HG03159 (cell line): ENCODE results near the gene CKM.
"Not testable (repeated sequence)": the region's sequence is repeated elsewhere in the genome, so short reads cannot be mapped to it uniquely, and the experiment has no call there.

ENCODE experiments used
- ATAC-seq: cut with Tn5 transposase; IDR thresholded peaks from one replicate; pipeline ENCODE4 v1.9.1; 2021; ENCODE audit warnings: mild to moderate bottlenecking, moderate library complexity; ENCODE audit not compliant: unreplicated experiment

Gene CKM

DNA sequence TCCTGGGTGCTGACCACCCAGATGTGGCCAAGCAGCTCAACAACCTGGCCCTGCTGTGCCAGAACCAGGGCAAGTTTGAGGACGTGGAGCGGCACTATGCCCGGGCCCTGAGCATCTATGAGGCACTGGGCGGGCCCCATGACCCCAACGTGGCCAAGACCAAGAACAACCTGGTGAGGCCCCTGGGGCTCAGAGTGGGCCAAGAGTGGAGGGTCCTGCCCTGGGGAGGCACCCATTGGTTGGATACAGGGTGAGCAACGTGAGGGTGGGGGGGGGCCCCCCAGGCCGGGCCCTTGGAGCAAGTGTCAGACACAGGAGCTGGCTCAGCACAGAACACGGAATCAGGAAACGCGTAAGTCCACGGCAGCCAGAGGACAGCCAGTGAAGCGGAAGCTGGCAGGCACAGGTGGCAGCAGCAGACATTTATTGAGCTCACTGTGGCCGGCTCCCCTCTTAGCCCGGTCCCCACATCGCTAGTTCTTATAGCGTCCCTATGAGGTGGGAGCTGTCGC is 26.8 kb upstream of the CKM start:
- ATAC-seq: no peak

- no peak for ATAC-seq
These were observed 26.4 kb upstream of the CKM start for GRCh38 chr19:45349126-45349415.

DNA sequence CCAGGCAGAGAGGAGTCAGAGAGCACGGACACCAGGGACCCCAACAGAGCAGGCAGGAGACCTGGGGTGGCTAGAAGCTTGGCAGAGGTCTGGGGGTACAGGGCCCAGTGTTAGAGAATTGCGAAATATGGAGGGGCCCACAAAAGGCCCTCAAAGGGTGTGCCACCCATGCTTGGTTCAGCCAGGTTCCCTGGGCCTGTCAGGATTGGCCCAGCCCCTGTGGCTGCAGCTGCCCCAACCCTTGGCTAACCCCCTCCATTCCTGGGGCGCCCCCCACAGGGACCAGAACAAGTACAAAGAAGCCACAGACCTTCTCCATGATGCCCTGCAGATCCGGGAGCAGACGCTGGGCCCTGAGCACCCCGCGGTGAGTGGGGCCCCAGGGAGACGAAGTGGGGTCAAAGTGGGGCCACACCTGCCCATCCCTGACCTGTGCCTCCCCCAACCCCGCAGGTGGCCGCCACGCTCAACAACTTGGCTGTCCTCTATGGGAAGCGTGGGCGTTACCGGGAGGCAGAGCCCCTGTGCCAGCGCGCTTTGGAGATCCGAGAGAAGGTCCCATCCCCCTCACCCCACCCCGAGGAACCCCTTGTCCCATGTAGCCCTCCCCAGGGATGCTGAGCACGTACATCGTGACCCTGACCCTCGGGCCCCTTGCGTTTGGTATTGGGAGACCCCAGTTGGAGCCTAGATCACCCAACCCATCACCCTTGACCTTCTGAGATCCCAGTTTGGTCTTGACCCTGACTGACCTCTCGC is 25.9 kb upstream of the CKM start:
- no peak for ATAC-seq

GRCh38 chr19:45347570-45348366 is 25.1 kb upstream of the CKM start:
- ATAC-seq: no peak

DNA sequence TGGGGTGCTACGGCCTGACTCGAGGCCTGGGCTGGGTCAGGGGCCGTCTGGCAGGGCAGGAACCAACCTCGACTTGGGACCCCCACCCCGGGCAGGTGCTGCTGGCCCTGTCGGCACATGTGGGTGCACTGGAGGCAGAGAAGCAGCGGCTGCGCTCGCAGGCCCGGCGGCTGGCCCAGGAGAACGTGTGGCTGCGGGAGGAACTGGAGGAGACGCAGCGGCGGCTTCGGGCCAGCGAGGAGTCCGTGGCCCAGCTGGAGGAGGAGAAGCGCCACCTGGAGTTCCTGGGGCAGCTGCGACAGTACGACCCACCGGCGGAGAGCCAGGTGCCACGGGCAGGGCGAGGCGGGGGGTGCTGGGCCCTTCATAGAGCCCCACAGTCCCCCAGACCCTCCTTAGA is 23.8 kb upstream of the CKM start:
- no peak for ATAC-seq

DNA sequence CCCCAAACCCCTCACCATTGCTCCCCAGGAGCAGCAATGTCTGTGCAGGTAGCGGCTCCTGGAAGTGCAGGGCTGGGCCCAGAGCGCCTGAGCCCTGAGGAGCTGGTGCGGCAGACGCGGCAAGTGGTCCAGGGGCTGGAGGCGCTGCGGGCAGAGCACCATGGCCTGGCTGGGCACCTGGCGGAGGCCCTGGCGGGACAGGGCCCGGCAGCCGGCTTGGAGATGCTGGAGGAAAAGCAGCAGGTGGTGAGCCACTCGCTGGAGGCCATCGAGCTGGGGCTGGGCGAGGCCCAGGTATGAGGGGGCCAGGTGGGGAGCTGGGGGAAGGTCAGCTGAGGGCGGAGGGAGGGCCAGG is 22.8 kb upstream of the CKM start:
- no peak for ATAC-seq

- no peak for ATAC-seq
These were observed 22.2 kb upstream of the CKM start for GRCh38 chr19:45344621-45345505.

- ATAC-seq: no peak
These were observed 20.2 kb upstream of the CKM start for GRCh38 chr19:45342911-45343310.

GRCh38 chr19:45340899-45341453 is 18.3 kb upstream of the CKM start:
- ATAC-seq: no peak

DNA sequence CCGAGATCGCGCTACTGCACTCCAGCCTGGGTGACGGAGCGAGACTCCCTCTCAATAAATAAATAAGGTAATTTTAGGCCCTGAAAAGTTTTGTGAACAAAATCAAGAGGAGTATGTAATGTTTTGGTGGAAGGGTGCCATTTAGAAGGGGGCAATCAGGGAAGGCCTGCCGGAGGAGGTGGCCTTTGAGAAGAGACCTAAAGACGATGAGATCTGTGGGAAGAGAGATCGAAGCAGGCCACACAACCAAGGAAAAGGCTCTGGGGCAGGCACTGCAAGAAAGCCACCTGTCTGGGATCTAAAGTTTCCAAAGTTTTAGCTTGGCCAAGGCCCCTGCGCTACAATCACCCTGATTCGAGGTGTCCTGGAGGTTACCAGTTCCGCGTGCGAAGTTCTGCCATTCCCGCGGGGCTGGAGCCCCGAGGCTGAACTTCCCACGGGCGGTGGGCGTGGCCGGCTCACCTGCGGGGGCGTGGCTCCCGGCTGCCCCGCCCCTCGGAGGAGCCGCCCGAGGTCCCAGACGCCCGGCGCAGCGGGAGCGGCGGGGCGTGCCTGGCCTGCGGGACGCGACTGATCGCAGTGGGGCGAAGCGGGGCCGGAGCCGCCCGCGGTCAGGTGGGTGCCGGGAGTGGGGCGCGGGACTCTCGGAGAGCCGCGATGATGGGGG is 17.7 kb upstream of the CKM start, which contains the start of gene KLC3:
KLC3 (plus strand) TSS at position 519 of the 667 bp plus-strand sequence. CDS start 4,792 bp downstream, outside the sequence.
- ATAC-seq: no peak

- no peak for ATAC-seq
These were observed 17.0 kb upstream of the CKM start for GRCh38 chr19:45339629-45340028.

GRCh38 chr19:45336696-45337251 is 14.1 kb upstream of the CKM start:
- ATAC-seq: no peak

- not testable (repeated sequence) for ATAC-seq
These were observed 12.2 kb upstream of the CKM start for GRCh38 chr19:45334881-45335280.

DNA sequence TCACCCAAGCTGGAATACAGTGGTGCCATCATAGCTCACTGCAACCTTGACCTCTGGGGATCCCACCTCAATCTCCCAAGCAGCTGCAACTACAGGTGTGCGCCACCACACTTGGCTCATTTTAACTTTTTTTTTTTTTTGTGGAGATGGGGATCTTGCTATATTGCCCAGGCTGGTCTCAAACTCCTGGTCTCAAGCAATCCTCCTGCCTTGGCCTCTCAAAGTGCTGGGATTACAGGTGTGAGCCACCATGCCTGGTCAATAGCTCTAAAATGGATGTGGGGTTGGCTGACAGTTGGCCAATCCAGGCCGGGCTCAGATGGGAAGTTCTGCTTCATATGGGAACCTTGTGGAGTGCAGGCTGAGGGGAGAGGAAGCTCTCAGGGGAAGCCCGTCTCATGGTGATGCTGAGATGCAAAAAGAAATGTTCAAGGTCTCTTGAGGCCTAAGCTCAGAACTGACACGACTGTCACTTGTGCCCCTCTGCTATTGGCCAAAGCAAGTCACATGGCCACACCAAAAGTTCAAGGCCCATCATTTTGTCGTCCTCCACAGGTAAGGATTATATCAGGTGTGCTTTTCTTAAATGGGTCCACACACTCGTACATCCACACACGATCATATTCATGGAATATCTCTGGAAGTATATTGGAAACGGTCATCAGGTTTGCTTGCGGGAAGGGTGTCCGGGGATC is 11.1 kb upstream of the CKM start:
- ATAC-seq: no peak

GRCh38 chr19:45331411-45331810 is 8.7 kb upstream of the CKM start:
- ATAC-seq: no peak

- ATAC-seq: no peak
These were observed 4.9 kb upstream of the CKM start for GRCh38 chr19:45327404-45328143.

DNA sequence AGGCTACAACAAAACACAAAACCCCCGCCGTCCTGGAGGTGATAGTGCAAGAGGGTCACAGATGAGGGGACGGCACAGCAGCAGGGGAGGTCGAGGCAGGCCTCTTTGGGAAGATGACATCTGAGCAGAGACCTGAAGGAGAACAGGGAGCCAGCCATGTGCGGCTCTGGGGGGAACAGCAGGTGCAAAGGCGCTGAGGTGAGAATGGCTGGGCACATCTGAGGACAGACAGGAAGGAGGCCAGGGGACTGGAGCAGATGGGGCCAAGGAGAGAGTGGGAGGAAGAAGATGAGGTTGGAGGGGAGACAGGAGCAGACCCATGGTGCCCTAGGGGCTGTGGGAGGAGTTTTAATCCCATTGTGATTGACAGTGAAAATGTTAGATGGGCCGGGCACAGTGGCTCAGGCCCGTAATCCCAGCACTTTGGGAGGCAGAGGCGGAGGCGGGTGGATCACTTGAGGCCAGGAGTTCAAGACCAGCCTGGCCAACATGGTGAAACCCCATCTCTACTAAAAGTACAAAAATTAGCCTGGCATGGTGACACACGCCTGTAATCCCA is 1.8 kb upstream of the CKM start:
- ATAC-seq: no peak

GRCh38 chr19:45323671-45324081 is 1.0 kb upstream of the CKM start:
- no peak for ATAC-seq

- ATAC-seq: no peak
These were observed 364 bp downstream of the CKM start for GRCh38 chr19:45322311-45322710.
